Measurements from ENCODE around the gene ZNF791.
A peak's percentile ranks its signal among the peaks of the same experiment; 100 is the strongest.
"Not testable (repeated sequence)": the region's sequence is repeated elsewhere in the genome, so short reads cannot be mapped to it uniquely, and the experiment has no call there.

Gene ZNF791

GRCh38 chr19:12629215-12629614 lies 18.5 kb downstream of the ZNF791 start:
- DNase-seq (ENCODE audit: low read depth in 2 of 2) = no peak

DNA sequence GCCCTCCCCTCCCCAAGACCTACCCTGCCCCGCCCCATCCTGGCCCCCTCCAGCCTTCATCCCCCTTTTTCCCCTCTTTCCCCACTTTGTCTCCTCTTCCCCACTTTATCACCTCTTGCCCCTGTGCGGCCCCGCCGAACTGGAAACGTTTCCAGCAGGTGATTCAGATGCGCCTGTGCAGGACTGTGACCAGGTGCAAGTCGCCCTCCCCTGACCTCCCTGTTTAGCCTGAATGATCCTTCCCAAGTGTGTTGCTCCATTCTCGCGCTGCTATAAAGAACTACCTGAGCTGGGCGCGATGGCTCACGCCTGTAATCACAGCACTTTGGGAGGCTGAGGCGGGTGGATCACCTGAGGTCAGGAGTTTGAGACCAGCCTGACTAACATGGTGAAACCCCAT lies 25.9 kb downstream of the ZNF791 start:
- no peak for DNase-seq (ENCODE audit: low read depth in 2 of 2)

- no peak for DNase-seq (ENCODE audit: low read depth in 2 of 2)
These were observed 28.0 kb downstream of the ZNF791 start for GRCh38 chr19:12638611-12639182.

DNA sequence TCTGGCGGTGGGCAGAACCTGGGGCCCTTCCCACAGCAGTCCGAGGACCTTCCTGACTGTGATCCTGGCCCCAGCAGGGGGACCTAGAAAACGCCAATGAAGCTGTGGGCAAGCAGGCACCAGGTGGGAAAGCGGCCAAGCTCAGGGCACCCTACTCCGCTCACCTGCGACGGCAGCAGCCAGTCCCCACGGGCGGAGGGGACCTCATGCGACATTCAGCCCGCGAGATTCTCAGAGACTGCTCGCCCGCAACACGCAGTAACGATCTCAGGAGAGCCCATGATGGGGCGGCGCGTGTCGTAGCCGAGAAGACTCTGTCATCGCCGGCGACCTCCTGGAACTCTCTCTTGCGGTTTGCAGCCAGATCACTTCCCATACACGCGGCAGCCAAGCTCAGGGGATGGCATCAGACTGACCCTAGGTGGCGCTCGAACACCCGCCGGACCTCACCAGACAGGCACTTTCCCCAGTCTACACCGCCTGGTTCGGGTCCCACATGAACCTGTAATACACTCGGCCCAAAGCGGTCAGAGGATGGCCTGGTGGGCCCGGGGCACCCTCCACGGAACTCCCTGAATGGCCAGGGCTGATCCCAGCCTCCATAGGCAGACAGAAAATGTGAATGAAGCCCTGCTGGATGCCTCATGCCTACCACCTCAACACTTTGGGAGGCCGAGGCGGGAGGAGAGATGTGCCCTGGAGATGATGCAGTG lies 29.3 kb downstream of the ZNF791 start:
- DNase-seq (ENCODE audit: low read depth in 2 of 2) = peak; percentile 27 to 37

GRCh38 chr19:12641456-12641855 lies 30.7 kb downstream of the ZNF791 start:
- DNase-seq (ENCODE audit: low read depth in 2 of 2) = no peak

GRCh38 chr19:12642506-12642905 lies 31.8 kb downstream of the ZNF791 start:
- no peak for DNase-seq (ENCODE audit: low read depth in 2 of 2)

DNA sequence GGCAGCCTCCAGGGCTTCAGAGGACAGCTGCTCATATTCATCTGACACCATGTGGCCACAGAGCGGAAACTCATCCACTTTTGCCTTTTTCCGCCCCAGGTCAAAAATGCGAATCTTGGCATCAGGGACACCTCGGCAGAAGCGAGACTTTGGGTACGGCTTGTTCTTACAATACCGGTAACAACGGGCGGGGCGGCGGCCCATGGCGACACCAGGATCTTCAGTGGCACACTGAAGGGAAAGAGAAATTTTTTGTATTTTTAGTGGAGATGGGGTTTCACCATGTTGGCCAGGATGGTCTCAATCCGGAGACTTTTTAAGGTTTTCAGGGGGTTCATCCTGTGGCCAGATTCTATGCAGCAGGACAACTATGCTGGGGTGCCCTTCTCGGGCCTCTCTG lies 33.0 kb downstream of the ZNF791 start:
- DNase-seq (ENCODE audit: low read depth in 2 of 2) = not testable (repeated sequence)

DNA sequence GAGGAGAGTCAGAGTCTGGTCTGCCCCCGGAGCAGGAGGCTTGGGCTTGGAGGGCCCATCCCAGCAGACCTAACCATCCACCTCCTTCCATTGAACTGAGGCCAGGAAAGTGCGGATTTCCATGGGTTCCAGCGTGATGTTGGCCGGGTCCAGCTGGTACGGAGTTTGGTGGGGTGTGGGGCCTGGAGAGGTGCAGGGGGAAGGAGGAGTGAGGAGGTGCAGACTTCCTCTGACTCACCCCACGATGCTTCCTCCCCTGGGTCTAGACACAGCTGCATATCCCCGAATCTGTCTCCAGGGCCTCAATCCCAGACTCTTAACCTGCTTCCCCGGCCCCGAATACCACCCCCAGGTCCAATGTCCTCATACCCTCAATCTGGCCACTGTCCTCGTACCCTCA lies 35.8 kb downstream of the ZNF791 start:
- no peak for DNase-seq (ENCODE audit: low read depth in 2 of 2)

GRCh38 chr19:12647047-12647446 lies 36.3 kb downstream of the ZNF791 start:
- DNase-seq (ENCODE audit: low read depth in 2 of 2) = no peak

DNA sequence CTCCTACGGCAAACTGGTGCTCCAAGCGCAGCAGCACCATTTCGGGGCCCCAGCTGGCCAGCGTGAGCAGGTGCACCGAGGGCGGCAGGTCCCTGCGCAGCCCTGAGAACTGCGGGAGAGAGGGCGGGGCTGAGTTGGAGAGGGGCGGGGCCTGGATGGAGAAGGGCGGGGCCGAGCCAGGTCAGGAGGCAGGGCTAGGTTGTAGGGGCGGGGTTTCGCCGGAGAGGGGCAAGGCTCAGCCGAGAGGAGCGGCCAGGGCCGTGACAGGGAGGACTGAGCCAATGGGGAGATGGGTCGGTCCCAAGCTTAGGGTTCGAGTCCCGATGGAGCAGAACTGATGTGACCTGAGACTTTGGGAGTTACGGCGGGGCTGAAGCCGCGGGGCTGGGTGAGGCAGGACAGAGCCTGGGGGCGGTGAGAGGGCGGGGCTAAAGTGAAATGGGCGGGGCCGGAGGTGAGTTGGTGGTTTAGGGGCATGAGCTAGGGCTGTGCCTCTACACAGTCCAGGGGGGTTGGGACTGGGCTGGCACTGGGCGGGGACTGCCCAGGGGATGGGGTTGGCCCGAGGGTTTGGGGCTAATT lies 36.9 kb downstream of the ZNF791 start:
- DNase-seq (ENCODE audit: low read depth in 2 of 2) = no peak

DNA sequence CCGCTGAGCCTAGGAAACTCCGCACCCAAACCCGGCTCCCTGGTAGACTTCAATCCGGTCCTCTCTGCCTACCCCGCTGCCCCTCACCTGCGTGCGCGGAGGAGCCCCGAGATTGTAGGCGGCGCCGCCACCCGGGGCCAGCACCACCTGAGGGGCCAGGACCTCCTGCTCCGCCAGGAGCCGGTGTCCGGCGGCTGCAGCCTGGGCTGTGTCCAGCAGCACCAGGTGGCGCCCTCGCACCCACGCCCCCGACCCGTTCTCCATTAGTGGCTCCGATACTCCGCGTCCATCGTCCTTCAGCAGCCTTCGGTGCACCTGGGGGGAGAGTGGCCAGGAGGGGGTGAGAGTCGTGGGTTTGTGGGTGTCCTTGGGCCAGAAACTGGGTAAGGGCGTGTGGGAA lies 37.4 kb downstream of the ZNF791 start:
- DNase-seq (ENCODE audit: low read depth in 2 of 2) = no peak

GRCh38 chr19:12649941-12650340 lies 39.2 kb downstream of the ZNF791 start:
- DNase-seq (ENCODE audit: low read depth in 2 of 2) = no peak

DNA sequence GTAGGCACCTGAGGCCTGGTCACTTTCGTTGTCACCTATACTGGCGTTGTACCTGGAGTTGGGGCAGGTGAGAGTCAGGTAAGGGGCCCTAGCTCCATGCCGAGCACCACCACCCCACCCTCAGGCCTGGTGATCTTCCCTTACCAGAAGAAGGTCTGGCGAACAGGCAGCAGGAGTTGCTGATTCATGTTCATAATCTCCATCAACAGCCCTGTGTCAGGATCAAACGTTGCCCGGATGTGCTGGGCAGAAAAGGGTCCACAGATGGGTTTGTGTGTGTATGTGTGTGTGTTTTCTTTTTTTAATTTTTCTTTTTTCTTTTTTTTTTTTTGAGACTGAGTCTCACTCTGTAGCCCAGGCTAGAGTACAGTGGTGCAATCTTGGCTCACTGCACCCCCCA lies 41.5 kb downstream of the ZNF791 start:
- DNase-seq (ENCODE audit: low read depth in 2 of 2) = no peak

GRCh38 chr19:12655546-12655945 lies 44.8 kb downstream of the ZNF791 start:
- no peak for DNase-seq (ENCODE audit: low read depth in 2 of 2)

GRCh38 chr19:12656899-12657571 lies 46.3 kb downstream of the ZNF791 start:
- no peak for DNase-seq (ENCODE audit: low read depth in 2 of 2)

DNA sequence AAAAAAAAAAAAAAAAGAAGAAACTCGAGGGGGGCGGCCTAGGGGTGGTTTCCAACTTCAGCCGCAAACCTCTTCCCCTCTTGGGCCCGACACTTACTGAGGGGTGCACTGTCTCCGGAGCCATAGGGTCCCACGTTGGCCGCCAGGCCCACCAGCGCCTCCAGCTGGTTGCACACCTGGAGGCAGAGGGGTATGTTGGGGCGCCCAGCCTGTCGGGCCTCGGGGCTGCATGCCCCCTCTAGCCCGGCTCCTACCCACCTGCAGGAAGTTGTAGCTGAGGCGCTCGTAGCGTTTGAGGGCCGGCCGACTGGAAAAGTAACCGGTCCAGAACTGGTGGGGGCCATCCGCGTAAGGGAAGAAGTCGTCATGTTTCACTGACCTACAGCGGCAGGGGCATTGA lies 47.2 kb downstream of the ZNF791 start:
- no peak for DNase-seq (ENCODE audit: low read depth in 2 of 2)

DNA sequence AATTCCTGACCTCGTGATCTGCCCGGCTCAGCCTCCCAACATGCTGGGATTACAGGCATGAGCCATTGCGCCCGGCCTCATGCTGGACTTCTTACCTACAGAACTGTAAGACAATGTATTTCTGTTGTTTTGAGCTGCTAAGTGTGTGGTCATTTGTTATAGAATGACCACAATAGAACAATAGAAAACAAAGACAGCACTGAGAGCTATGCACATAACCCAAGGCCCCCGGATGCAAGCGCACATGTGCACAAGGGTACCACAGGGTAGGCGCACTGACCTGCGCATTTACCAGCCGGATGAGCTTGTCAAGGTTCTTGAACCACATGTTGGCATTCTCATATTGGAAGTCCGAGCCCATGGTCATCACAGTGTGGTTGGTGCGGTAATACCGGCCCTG lies 50.3 kb downstream of the ZNF791 start:
- no peak for DNase-seq (ENCODE audit: low read depth in 2 of 2)

DNA sequence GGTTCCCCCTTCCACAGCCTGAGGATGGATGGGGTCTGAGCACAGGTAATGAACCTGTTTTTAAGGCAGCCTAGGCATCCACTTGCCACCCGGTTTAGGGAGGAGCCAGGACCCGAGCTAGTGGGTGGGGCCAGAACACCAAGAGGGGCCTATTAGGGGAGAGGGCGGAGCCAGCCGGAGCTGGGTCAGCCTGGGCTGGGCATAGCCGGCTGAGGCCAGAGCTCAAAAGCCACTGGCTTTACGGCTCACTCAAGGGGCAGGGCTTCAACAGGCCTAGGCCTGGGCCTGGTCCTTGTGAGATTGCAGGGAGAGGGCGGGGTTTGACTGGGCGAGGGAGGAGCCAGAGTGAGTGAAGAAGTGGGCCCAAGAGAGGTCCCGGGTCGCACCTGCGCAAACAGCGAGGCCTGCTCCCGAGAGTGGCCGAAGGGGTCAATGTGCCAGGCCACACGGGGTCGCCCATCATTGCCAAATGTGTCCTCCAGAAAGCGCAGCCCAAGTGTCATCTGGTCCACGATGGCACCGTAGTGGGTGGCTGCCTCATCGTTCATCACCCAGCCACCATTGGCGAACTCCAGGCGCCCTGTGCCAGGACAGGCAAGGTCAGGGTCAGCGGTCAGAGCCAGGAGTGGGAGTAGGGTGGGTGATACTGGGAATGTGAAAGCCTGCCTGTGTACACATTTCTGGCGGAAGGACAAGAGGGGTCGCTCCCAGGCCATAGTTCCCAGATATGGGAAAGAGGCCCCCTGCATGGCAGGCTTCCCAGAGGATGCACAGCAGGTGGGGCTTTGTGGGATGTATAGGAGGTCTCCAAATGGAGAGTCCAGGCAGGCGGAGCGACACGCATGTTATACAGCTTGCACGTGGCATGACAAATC lies 53.9 kb downstream of the ZNF791 start:
- DNase-seq (ENCODE audit: low read depth in 2 of 2) = no peak

DNA sequence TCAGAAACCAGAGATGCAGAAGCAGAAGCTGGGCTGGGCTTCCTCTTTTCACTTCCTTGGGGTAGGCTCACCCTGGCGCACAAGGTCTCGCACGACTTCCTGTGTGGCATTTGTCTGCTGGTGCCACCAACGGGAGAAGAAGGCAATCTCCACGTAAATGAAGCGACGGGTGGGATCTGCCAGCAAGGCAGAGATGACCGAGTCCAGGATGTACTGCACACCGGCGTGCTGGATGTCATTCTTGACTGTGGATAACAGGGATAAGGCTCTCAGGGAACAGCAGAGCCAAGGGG lies 54.5 kb downstream of the ZNF791 start:
- DNase-seq (ENCODE audit: low read depth in 2 of 2) = no peak

- no peak for DNase-seq (ENCODE audit: low read depth in 2 of 2)
These were observed 55.0 kb downstream of the ZNF791 start for GRCh38 chr19:12665671-12666264.

DNA sequence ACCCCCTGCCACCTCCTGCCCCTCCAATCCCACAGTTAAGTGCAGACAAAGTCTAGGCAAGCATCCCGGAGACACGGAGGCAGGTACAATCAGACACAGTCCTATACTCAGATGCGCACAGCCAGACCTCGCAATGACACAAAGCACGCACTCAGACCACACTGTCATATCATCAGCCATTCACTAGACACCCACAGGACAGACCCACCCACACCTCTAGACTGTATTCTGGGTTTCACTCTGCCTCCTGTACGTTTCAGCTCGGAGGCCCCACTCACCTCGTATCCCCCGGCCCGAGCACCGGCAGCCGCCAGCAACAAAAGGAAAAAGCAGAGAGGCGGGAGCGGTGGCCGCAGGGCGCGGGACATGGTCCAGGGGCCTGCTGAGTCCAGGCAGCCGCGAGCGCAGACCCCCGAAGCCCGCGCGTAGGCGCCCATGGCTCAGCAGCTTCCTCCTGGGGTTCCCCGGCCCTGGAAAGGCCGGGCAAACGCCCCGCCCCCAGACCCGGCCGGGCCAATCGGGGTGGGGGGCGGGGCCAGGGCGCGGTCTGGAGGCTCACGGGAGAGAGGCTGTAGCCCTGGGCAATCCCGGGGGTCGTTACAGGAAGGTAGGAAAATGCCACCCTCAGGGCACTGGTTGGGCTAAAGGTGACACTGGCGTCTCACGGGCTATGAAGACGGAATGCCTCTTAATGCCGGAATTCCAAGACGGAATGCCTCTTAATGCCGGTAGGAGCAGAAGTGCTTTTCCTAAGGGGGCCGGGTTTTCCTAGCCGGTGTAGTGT lies 55.7 kb downstream of the ZNF791 start, which contains the start of the genes MAN2B1 and WDR83:
MAN2B1 (minus strand) TSS at position 478 of the 784 bp plus-strand sequence; CDS start at position 437, 41 bp downstream.
WDR83 (plus strand) TSS at position 543 of the 784 bp plus-strand sequence. CDS start 2,984 bp downstream, outside the sequence.
- DNase-seq (ENCODE audit: low read depth in 2 of 2) = peak; percentile 23 to 29

Measured in fibroblast of skin of left quadriceps (primary cell).